Measurements from ENCODE around the gene DSTYK.

The DSTYK gene, protein sequence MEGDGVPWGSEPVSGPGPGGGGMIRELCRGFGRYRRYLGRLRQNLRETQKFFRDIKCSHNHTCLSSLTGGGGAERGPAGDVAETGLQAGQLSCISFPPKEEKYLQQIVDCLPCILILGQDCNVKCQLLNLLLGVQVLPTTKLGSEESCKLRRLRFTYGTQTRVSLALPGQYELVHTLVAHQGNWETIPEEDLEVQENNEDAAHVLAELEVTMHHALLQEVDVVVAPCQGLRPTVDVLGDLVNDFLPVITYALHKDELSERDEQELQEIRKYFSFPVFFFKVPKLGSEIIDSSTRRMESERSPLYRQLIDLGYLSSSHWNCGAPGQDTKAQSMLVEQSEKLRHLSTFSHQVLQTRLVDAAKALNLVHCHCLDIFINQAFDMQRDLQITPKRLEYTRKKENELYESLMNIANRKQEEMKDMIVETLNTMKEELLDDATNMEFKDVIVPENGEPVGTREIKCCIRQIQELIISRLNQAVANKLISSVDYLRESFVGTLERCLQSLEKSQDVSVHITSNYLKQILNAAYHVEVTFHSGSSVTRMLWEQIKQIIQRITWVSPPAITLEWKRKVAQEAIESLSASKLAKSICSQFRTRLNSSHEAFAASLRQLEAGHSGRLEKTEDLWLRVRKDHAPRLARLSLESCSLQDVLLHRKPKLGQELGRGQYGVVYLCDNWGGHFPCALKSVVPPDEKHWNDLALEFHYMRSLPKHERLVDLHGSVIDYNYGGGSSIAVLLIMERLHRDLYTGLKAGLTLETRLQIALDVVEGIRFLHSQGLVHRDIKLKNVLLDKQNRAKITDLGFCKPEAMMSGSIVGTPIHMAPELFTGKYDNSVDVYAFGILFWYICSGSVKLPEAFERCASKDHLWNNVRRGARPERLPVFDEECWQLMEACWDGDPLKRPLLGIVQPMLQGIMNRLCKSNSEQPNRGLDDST

GRCh38 chr1:205211169-205211838, at the start of gene DSTYK:
Gene DSTYK, minus strand, starts transcription at chr1:205211702. Its CDS starts 167 bp downstream, at chr1:205211535.
- DNase-seq (ENCODE audit: low read depth in 2 of 2), result peak; percentile 84 to 87

DNA sequence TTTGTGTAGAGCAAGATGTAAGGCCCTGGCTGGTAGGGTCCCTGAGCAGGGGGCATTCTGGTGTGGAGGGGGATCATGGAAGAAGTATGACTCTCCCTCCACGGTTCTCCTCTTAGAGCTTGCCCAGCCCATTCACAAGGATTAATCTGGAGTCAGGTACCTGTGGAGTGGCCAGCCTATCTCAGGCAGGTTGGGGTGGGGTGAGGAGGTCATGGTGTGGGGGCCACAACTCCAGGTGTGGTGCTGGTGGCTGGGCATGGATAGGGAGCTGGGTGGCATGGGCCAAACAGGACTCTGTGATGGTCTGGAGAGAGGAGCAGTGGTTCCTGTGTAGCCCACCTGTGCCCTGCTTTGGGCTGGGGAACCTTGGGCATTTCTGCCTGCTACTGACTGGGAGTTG, 48.5 kb upstream of the DSTYK start:
- no peak for DNase-seq (ENCODE audit: low read depth in 2 of 2)

- no peak for DNase-seq (ENCODE audit: low read depth in 2 of 2)
Measured at GRCh38 chr1:205259324-205259832, 47.9 kb upstream of the DSTYK start.

DNA sequence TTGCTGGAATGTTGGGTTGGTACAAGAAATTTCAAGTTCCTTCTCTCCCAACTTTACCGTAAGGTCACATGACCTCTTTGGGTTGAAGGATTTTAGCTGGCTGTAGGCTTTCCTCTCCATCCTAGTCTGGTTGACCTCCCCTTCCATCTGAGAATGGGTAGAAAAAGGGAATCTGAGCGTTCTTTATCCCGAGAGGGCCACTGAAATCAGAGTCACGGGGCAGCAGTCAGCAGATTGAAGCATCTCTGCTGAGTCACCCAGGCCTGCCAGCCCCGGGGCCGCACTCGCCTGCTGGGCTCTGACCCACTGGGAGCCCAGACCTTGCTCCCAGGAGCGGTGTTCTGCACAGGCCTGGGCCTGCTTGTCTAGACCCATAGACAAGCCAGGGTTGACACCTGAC, 47.2 kb upstream of the DSTYK start:
- no peak for DNase-seq (ENCODE audit: low read depth in 2 of 2)

GRCh38 chr1:205258261-205258691, 46.8 kb upstream of the DSTYK start:
- DNase-seq (ENCODE audit: low read depth in 2 of 2), result no peak

DNA sequence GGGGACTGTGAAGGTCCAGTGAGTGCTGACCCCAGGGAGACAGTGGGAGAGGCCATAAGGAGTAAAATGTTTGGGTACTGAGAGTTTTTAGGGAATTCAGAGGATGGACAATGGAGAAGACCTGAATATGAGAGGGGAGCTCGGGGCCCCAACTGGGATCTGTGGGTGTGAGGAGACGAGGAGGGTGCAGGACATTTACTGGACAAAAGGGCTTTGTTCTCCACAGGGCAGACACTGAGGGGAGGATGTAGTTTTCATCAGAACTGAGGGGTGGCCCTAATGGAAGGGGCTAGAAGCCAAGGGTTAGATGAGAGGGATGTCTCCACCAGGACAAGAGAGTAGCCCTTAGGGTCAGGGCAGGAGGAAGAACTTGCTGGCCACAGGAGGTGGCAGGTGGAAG, 46.2 kb upstream of the DSTYK start:
- no peak for DNase-seq (ENCODE audit: low read depth in 2 of 2)

DNA sequence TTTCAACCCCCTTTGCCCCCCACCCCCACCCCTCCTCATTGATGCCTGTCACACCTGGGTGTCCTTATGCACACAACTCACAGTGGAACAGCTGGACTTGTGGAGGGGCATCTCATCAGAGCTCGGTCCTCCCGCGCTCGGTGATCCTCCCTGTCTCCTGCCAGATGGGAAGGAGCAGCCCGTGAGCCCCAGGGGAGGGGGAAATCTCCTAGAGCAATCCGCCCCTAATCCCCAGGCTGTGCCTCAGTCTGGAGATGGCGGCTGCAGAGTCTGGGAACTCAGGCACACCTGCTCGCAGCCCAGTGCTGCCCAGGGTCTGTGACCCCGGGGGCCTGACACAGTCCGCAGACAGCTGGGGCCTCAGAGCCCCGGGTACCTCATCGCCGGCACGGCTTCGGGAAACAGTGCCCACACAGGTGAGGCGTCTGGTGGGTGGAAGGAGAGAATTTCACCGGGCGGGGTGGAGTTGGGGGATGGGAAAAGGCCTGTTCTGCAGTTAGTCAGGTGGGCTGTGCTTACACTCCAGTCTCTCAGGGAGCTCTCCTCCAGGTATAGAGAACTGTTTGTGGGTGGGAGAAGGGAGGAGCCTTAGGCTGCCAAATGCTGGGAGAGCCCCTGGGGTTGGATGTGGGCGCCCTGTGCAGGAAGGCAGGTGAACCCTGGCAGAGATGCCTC, 45.6 kb upstream of the DSTYK start:
- no peak for DNase-seq (ENCODE audit: low read depth in 2 of 2)

DNA sequence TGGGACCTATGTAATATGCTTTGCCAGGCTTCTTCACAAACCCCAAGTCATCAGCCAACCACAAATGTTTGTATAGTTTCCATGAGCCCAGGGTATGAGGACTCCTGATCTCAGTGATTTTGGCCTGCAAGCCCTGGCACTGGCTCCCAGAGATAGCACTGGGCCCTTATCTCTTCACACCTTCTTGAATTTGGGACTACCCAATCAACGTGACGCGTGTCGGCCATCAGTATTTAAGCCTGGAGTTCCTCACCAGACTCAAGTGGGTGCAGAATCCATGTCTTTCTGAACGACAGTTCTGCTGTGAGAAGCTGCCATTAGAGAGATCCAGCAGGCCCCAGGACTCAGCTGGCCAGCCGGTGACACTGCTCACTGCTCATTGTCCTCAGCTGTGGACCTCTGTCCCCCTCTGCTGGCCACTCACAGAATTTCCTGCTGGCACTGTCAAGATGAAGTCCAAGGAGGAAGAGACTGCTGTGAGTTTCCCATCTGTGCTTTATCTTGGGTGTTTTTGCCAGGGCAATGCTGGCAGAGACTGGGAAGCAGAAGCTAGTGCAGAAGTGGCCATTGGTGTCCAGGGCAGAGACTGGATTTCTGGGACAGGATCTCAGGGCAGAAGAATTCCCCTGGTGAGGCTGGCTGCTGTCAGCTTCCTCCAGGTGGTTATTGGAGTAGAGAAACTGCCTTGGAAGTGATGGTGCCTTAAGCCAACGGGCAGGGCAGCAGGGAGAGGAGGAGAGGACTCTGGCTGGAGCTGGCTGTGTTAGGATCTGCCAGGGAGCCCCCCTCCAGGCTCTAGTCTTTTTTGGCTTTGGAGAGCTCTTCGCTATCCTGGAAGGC, 44.7 kb upstream of the DSTYK start:
- DNase-seq (ENCODE audit: low read depth in 2 of 2), result peak; percentile 64 to 71

DNA sequence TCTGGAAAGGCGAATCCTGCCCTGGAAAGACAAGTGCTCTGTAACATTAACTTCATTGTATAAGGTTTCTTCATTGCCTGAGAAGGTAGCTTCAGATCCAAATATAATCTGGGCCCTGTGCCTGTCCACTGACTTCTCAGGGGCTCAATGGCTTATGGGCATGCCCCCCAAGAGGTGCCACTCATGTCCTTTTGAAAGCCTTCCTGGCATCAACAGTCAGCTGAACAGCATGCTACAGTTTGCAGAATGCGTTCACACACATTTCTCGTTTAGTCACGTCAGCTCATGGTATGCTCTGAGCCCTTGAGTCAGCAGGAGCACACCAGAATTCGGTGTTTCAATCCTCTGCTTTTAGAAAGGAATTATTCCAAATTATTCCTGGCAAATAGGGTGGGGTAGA, 40.1 kb upstream of the DSTYK start:
- no peak for DNase-seq (ENCODE audit: low read depth in 2 of 2)

DNA sequence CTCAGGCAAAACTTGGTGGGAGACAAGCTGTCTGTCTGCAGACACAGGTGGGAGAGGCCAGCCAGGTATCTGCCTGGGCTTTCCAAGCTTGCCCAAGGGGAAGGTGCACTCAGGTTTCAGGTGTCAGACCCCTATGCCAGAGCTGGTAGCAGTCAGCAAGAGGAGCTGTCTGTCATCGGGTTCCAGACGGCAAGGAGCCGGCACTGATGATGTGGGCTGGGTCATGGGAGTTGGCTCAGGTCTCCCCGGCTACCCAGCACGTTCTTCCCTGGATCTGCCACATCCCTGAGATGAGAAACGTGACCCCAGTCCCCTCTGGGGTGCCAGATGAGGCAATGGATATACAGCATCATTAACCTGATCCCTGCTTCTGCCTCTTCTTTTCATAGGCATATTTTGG, 39.2 kb upstream of the DSTYK start:
- DNase-seq (ENCODE audit: low read depth in 2 of 2), result no peak

DNA sequence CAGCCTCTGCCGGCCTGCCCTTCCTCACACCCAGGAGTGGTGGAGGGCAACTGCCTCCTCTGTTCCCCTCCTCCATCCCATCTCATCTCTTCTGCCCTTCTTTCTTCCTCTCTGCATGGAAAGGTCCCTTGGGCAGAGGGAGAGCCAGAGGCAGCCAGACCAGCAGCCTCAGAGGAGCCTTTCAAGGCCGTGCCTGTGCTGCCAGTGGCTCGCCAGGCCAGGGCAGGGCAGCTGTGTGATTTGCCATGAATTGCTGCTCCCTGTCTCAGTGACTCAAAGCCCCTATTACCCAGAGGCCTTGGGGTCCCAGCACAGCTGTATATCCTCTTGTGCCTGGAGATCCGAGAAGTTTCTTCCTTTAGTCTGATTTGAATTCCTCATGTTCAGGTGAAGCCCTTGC, 38.1 kb upstream of the DSTYK start:
- no peak for DNase-seq (ENCODE audit: low read depth in 2 of 2)

- DNase-seq (ENCODE audit: low read depth in 2 of 2), result no peak
Measured at GRCh38 chr1:205248793-205249601, 37.5 kb upstream of the DSTYK start.

GRCh38 chr1:205247130-205247921, 35.8 kb upstream of the DSTYK start:
- no peak for DNase-seq (ENCODE audit: low read depth in 2 of 2)

- DNase-seq (ENCODE audit: low read depth in 2 of 2), result no peak
Measured at GRCh38 chr1:205246351-205247119, 35.0 kb upstream of the DSTYK start.

DNA sequence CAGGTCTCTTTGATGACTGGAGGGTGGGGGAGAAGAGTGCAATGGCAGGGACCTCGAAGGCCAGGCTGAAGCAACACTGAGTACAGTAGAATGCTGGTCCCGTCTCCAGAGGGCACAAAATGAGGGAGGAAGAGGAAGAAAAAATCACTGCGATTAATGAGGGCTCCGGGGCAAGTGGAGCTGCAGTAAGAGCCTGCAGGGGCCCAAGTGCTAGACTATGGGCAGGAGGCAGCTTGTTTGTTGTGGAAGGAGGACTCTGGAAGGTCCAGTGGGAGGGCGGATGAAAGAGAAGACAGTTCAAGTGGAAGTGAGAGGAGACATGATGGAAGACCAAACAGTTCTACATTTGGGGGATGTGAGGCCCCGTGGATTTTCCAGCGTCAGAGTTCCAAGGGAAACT, 33.6 kb upstream of the DSTYK start:
- DNase-seq (ENCODE audit: low read depth in 2 of 2), result no peak

GRCh38 chr1:205244384-205244783, 32.9 kb upstream of the DSTYK start:
- no peak for DNase-seq (ENCODE audit: low read depth in 2 of 2)

DNA sequence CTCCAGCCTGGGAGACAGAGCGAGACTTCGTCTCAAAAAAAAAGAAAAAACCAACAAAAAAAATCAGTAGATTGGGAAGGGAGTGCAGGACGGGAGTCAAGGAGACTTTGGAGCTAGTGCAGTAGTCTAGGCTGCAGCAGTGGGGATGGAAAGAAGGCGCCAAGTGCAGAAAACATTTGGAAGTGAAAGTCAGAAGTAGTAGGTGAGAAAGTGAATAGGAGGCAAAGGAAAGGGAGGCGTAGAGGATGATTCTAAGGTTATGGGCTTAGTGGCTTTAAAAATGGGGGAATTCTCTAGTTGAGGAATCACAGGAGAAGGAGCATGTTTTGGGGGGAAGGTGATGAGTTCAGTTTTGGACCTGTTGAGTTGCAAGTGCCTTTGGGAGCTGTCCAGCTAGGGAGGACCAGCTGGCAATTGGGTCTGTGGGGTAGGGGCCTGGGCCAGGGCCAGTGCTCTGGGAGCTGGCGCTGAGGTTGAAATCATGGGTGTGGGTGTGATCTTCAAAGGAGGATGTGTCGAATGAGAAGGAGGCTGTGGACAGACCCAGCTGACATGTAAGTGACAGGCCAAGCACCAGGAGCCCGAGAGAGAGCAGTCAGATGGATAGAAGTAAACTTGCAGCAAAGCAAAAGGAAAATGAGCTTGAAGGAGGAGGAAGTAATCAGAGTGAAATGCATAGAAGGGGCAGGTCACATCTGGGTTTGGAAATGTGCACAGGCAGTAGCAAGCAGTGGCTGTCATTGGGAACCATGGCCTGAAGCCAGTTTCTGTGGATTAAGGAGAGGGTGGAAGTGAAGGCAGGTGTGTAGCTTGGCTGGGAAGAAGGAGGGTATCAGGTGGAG, 32.1 kb upstream of the DSTYK start:
- DNase-seq (ENCODE audit: low read depth in 2 of 2), result no peak

All from activated CD8-positive, alpha-beta memory T cell treated with anti-CD3 and anti-CD28 coated beads for 4 hours (primary cell).